K562 (cell line): ENCODE results near the gene PYROXD2. TPM values are rescaled to one million over a fixed set of nuclear protein-coding genes. Genes with fewer than 3 reads are reported as not detected.

Experiments
- CBFA2T3 ChIP-seq: fragments of 450-650 bp; IDR thresholded peaks from 2 replicates; pipeline ENCODE4 v1.6.1; 2017
- CBX8 ChIP-seq: fragments of 200-600 bp; sonication (generic); IDR thresholded peaks from 2 replicates; pipeline ENCODE4 v1.6.1; 2012; ENCODE audit warnings: borderline replicate concordance, mixed run types, low read depth, mild to moderate bottlenecking, moderate library complexity, mixed read lengths, low read length, control low read depth, inconsistent platforms; ENCODE audit not compliant: poor library complexity, severe bottlenecking; ENCODE audit errors: extremely low read depth
- DNMT1 ChIP-seq: fragments of 450-650 bp; IDR thresholded peaks from 2 replicates; pipeline ENCODE4 v1.6.1; 2016; ENCODE audit warnings: antibody characterized with exemption, mild to moderate bottlenecking
- ERF ChIP-seq: fragments of 450-650 bp; formaldehyde crosslinking; IDR thresholded peaks from 2 replicates; pipeline ENCODE4 v1.4.0; 2020; ENCODE audit warnings: mild to moderate bottlenecking, mixed read lengths
- FOS ChIP-seq: IDR thresholded peaks from 3 replicates; pipeline ENCODE4 v1.6.1; 2011; ENCODE audit not compliant: insufficient read length; ENCODE audit errors: extremely low read depth
- GABPB2 ChIP-seq: fragments of 250-450 bp; sonication (Bioruptor Pico); conservative IDR thresholded peaks from 2 replicates; pipeline ENCODE4 v1.5.1; 2021; ENCODE audit warnings: mild to moderate bottlenecking
- LEF1 ChIP-seq: fragments of 450-650 bp; IDR thresholded peaks from 2 replicates; pipeline ENCODE4 v1.6.1; 2016; ENCODE audit warnings: mild to moderate bottlenecking
- NFXL1 ChIP-seq: fragments of 450-650 bp; formaldehyde crosslinking; IDR thresholded peaks from 2 replicates; pipeline ENCODE4 v1.4.0; 2021; ENCODE audit warnings: mild to moderate bottlenecking
- NFYB ChIP-seq: IDR thresholded peaks from 2 replicates; pipeline ENCODE4 v1.6.1; 2011; ENCODE audit warnings: mild to moderate bottlenecking, moderate library complexity; ENCODE audit not compliant: insufficient read length; ENCODE audit errors: extremely low read depth
- PTBP1 ChIP-seq: fragments of 200-400 bp; formaldehyde crosslinking; IDR thresholded peaks from 2 replicates; pipeline ENCODE4 v1.6.1; 2017; ENCODE audit warnings: low read depth, low read length
- SMAD4 ChIP-seq: fragments of 250-450 bp; sonication (Bioruptor Pico); conservative IDR thresholded peaks from 2 replicates; pipeline ENCODE4 v1.8.0; 2021; ENCODE audit warnings: inconsistent platforms, mild to moderate bottlenecking, moderate library complexity
- SMARCA4 ChIP-seq: fragments of 450-650 bp; IDR thresholded peaks from 2 replicates; pipeline ENCODE4 v1.6.1; 2016
- USF2 ChIP-seq: sonication (generic); formaldehyde crosslinking; IDR thresholded peaks from 2 replicates; pipeline ENCODE4 v1.5.0; 2020; ENCODE audit warnings: missing genetic modification reagents
- YY1 ChIP-seq, 3 experiments: IDR thresholded peaks; 2 replicates each; pipeline ENCODE4 v1.6.1; 2011; ENCODE audit warnings: low read length in 2 of 3, mild to moderate bottlenecking in 2 of 3, moderate library complexity in 2 of 3, borderline replicate concordance in 1 of 3, control low read depth in 1 of 3, low read depth in 1 of 3; ENCODE audit not compliant: insufficient read depth in 3 of 3, insufficient replicate concordance in 2 of 3, control insufficient read depth in 1 of 3, insufficient read length in 1 of 3; ENCODE audit errors: extremely low read depth in 1 of 3
- ZBTB43 ChIP-seq: sonication (generic); formaldehyde crosslinking; IDR thresholded peaks from 2 replicates; pipeline ENCODE4 v1.8.0; 2023; ENCODE audit warnings: mild to moderate bottlenecking, missing genetic modification reagents
- ZBTB49 ChIP-seq: sonication (generic); formaldehyde crosslinking; IDR thresholded peaks from 2 replicates; pipeline ENCODE4 v1.8.0; 2022; ENCODE audit warnings: missing genetic modification reagents, mild to moderate bottlenecking, borderline replicate concordance
- ZNF174 ChIP-seq: fragments of 250-450 bp; sonication (Bioruptor Pico); IDR thresholded peaks from 2 replicates; pipeline ENCODE4 v1.4.0; 2020; ENCODE audit warnings: mild to moderate bottlenecking
- ZNF561 ChIP-seq: fragments of 450-650 bp; formaldehyde crosslinking; conservative IDR thresholded peaks from 2 replicates; pipeline ENCODE4 v1.4.0; 2020; ENCODE audit warnings: mild to moderate bottlenecking, moderate library complexity
- ZNF655 ChIP-seq: fragments of 250-450 bp; sonication (Bioruptor Pico); IDR thresholded peaks from 2 replicates; pipeline ENCODE4 v1.5.0; 2021
- polyA plus RNA-seq, 8 experiments: library from polyadenylated mRNA; depleted of rRNA in 4 of 8; stranded (reverse) in 5 of 8; unstranded in 3 of 8; fragments of >200 nt; fragmentation: Nextera tagmentation in 2 of 8; fragmentation: Illumina TruSeq in 1 of 8; extraction: Ambion mirVana in 2 of 8; extraction: Trizol in 1 of 8; gene quantifications; 2 replicates each; pipeline versions ENCODE4 v1.2.1 to v1.2.3, GENCODE V29; 2011 to 2014; ENCODE audit warnings: inconsistent platforms in 1 of 8, missing spikeins in 1 of 8
- total RNA-seq, 7 experiments: library from RNA; depleted of rRNA in 6 of 7; stranded (reverse); fragments of >200 nt in 6 of 7; fragmentation: Illumina TruSeq in 2 of 7; extraction: Trizol in 2 of 7; gene quantifications; 2 replicates each; pipeline versions ENCODE4 v1.2.1 to v1.2.3, GENCODE V29; 2011 to 2021; ENCODE audit warnings: low replicate concordance in 1 of 7

The PYROXD2 gene
- total and polyA plus RNA-seq, 9 of the 15 experiments (the other 6 are each of a cell fraction or from before 2014, with no cell fraction given), result 0.14 to 1.4 (median 0.58) TPM

- no peak for TF ChIP-seq YY1 (IDR thresholded peaks at IDR 0.05; ENCODE audit: borderline replicate concordance in 1 of 3, control insufficient read depth in 1 of 3, extremely low read depth in 1 of 3, insufficient read depth in 3 of 3, insufficient read length in 1 of 3, insufficient replicate concordance in 2 of 3, low read depth in 1 of 3, low read length in 2 of 3)
- no peak for TF ChIP-seq ZBTB49 (CRISPR knock-in tag)
- TF ChIP-seq ZBTB43, result no peak
- TF ChIP-seq DNMT1, result no peak
- TF ChIP-seq NFYB, result no peak
- peak; percentile 97 for TF ChIP-seq LEF1
- no peak for TF ChIP-seq CBX8
- no peak for TF ChIP-seq ZNF561 (CRISPR knock-in tag)
- no peak for TF ChIP-seq GABPB2
- TF ChIP-seq CBFA2T3, result peak; percentile 94
- TF ChIP-seq ERF (CRISPR knock-in tag), result no peak
- no peak for TF ChIP-seq ZNF174
- TF ChIP-seq SMAD4 (CRISPR knock-in tag), result peak; percentile 43; the same call in 1 of the 2 replicates
- TF ChIP-seq USF2 (CRISPR knock-in tag), result no peak
- TF ChIP-seq ZNF655 (CRISPR knock-in tag), result no peak
- TF ChIP-seq FOS, result no peak
- TF ChIP-seq SMARCA4, result peak; percentile 76
- no peak for TF ChIP-seq PTBP1
- TF ChIP-seq NFXL1 (CRISPR knock-in tag), result no peak
These were observed 44.1 kb upstream of the PYROXD2 start (continued) for GRCh38 chr10:98458809-98459784.
